Stimulated activated naive CD4-positive, alpha-beta T cell (primary cell): ENCODE results near the gene KMT2A.

Experiments
- DNase-seq, 6 experiments: peaks; one replicate each; lab custom pipeline; 2025; lab: John Stamatoyannopoulos, UW

The KMT2A gene

GRCh38 chr11:118533769-118534729, 97.8 kb downstream of the KMT2A start:
- no peak for DNase-seq

- DNase-seq = no peak
These were observed 99.0 kb downstream of the KMT2A start for GRCh38 chr11:118535261-118535660.

DNA sequence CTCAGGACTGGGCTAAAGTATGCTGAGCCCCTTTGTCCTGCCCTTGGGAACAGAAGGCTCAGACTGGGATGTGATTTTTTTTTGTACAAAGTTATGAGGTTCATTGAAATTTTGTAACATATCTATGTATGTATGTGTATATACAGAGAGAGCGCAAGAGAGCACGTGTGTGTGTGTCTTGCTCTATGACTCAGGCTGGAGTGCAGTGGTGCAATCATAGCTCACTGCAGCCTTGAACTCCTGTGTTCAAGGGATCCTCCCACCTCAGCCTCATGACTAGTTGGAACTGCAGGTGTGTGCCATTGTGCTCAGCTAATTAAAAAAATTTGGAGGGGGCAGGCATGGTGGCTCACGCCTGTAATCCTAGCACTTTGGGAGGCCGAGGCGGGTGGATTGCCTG, 100.4 kb downstream of the KMT2A start:
- DNase-seq = no peak

GRCh38 chr11:118537409-118537980, 101.2 kb downstream of the KMT2A start:
- DNase-seq = no peak

- no peak for DNase-seq
These were observed 107.8 kb downstream of the KMT2A start for GRCh38 chr11:118544010-118544646.

- no peak for DNase-seq
These were observed 108.3 kb downstream of the KMT2A start for GRCh38 chr11:118544647-118545010.

DNA sequence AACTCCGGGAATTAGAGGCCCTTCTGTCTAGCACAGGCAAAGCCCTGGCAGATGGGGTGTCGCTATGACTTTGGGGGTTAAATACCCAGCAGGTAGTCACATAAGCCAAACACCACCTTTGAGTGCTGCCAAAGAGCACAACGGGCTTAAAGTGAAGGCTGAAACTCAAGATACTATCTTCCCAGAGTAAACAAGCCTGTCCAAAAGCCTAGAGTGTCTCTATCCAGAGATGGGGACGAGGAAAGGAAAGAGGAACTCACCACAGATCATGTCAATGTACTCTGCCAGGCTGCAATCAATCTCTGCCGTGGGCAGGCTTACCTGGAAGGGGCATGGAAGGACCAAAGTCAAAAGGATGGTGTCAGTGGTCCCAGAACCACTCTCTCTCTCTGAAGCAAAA, 109.2 kb downstream of the KMT2A start:
- DNase-seq = no peak

GRCh38 chr11:118547132-118547531, 110.8 kb downstream of the KMT2A start:
- no peak for DNase-seq

- DNase-seq = no peak
These were observed 116.0 kb downstream of the KMT2A start for GRCh38 chr11:118552341-118552740.

DNA sequence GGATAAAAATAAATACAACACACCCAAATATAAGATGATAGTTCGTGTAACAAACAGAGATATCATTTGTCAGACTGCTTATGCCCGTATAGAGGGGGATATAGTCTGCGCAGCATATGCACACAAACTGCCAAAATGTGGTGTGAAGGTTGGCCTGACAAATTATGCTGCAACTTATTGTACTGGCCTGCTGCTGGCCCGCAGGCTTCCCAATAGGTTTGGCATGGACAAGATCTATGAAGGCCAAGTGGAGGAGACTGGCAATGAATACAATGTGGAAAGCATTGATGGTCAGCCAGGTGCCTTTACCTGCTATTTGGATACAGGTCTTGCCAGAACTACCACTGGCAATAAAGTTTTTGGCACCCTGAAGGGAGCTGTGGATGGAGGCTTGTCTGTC, 124.5 kb downstream of the KMT2A start:
- DNase-seq = no peak

DNA sequence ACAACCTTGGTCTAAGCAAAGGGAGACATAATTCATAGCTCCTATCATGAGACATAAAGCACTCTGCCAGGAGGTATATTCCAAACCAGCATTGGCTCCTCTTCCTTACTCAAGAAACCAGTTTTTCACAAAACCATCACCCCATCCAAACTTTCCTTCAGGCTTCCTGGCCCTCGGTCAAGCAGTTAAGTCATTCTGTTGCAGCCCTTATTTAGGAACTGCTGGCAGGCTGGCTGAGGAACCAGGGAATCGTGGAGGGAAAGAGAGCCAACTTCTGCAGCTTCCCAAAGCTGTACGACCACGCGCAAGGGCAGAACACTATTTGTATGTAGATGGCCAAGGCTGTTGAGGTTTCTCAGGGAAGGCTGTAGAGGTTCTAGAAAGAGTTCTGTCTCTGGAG, 128.8 kb downstream of the KMT2A start:
- no peak for DNase-seq

- DNase-seq = no peak
These were observed 133.4 kb downstream of the KMT2A start for GRCh38 chr11:118569670-118570069.

DNA sequence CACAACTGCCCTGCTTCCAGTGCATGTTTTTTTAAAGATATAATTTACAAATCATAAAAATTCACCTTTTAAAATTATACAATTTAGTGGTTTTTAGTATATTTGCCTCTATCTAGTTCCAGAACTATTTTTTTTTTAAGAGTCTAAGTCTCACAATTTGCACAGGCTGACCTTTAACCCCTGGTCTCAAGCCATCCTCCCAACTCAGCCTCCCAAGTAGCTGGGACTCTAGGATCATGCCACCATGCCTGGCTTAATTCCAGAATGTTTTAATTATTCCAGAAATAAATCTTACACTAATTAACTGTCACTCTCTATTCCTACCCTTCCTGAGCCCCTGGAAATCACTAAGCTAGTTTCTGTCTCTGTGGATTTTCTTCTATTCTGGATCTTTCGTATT, 134.5 kb downstream of the KMT2A start:
- DNase-seq = no peak

- DNase-seq = peak in 1 of 6 experiments; percentile 38
These were observed 135.4 kb downstream of the KMT2A start for GRCh38 chr11:118571701-118572060.

DNA sequence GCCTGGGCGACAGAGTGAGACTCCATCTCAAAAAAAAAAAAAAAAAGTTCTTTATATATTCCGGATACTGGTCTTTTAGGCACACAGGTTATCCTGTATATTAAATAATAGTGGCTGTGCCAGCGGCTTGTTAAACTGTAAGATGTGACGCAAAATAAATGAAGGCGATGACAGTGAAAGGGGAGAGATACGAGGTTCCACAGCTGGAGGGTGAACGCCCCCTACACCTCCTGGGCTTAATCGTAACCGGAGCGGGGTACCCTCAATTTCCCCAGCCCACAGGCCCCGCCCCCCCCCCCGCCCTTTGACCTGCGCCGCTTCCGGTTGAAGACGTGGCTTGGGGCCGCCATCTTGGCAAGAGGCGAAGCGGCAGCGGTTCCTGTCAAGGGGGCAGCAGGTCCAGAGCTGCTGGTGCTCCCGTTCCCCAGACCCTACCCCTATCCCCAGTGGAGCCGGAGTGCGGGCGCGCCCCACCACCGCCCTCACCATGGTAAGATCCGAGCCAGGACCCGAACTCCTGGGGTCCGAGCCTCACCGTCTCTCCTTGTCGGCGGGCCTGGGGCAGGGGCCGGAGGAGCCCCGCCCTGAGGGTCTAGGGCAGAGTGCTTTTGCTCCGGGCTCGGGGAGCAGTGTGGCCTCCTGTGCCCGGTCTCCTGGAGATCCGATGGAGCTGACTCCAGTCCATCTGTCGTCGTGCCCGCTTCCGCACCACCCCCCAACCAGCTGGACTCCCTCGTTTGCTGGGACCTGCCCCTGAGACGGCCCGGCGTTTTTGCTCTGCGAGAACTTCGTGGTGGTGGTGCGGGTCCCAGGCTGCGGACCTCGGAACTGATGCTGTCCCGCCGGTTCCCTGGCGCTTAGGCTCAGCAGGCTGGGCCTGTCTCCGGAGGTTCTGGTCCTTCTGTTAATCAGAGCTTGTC, 136.0 kb downstream of the KMT2A start, which contains the start of gene ARCN1:
TSS of gene ARCN1 (plus strand) at position 349 of the 920 bp plus-strand sequence. CDS start at position 488, 139 bp downstream.
- DNase-seq = peak; percentile 77 to 88 (median 84)

DNA sequence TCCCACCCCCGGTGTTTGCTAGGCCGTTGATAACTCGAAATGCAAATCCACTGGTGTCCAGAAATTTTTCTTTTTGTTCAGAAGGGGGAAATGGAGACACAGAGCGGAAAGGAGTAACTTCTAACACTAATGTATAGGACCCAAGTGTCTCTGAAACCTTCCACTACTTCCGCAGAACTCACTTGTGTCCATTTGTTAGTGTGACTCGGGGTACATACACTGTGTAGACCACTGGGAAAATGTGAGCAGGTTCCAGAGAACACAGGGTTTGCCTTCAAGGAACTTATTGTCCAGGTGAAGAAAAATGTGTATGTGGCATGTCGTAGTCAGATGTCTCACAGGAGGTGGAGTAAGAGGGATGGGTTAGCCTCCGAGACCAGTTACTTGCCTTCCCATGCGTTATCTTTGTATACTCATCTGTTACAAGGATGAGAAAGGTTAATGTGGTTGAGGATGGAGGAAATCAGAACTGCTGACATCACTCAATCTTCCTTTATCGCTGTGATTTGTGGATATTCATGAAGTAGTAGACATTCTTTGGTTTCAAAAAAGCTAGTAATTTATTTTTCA, 136.8 kb downstream of the KMT2A start:
- peak in 4 of 6 experiments; percentile 20 to 58 (median 24) for DNase-seq

DNA sequence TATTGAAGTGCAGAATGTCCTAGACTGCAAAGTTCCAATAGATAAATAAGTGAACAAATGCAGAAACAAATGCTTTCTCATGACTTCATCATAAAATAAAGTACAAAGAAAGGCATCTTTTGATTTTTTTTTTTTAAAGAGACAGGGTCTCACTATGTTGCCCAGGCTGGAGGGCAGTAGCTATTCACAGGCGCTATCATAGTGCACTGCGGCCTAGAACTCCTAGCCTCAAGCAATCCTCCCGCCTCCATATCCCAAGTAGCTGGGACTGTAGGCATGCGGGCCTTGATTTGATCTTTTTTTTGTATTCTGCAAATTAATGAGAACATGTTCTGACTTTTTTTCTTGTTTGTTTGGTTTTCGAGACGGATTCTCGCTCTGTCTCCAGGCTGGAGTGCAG, 138.3 kb downstream of the KMT2A start:
- no peak for DNase-seq
